HepG2 (cell line): ENCODE data around the gene TENM3. TPM values are rescaled to one million over a fixed set of nuclear protein-coding genes. Genes with fewer than 3 reads are reported as not detected.

Experiments used
- ATAC-seq: fragments of 200-7000 bp; cut with Tn5 transposase; 3 replicates; pipeline ENCODE4 v1.9.1; 2020; ENCODE audit warnings: mild to moderate bottlenecking, moderate library complexity
- BruUV-seq: library from RNA; stranded (reverse); fragments of 400-500 nt; replicated peaks from 2 replicates; lab custom pipeline; 2021; lab: Mats Ljungman, UMichigan
- CTCF ChIA-PET: fragments of 300-600 bp; formaldehyde crosslinking; extraction: SDS; loops from one replicate; lab custom pipeline; 2021; ENCODE audit warnings: low total read pairs, inconsistent platforms, low intra/inter-chr PET ratio; lab: Yijun Ruan, JAX
- POLR2A ChIA-PET: fragments of 350-600 bp; sonication (Branson Sonifier 250); formaldehyde crosslinking; loops from one replicate; lab custom pipeline; 2020; ENCODE audit warnings: antibody characterized with exemption, inconsistent platforms; lab: Yijun Ruan, JAX
- DNase-seq: peaks from one replicate; pipeline ENCODE4 v3.0.0-alpha.2; 2015; ENCODE audit warnings: low spot score
- FAIRE-seq: peaks from 3 replicates; lab custom pipeline; 2011; peaks lifted over from hg19 to GRCh38; lab: Jason Lieb, UNC
- H2AFZ ChIP-seq: one replicate; pipeline ENCODE4 v1.6.1; 2011; ENCODE audit warnings: low read length, inconsistent platforms
- H3K27ac ChIP-seq: fragments of 300-600 bp; 3 replicates; pipeline ENCODE4 v1.8.0; 2011; ENCODE audit warnings: mixed run types, mild to moderate bottlenecking, mixed read lengths, low read length, inconsistent platforms; ENCODE audit not compliant: insufficient read depth; ENCODE audit errors: extremely low read length
- H3K27me3 ChIP-seq, 2 experiments: fragments of 200-600 bp in 1 of 2; 2 replicates in 1 of 2; 3 replicates in 1 of 2; pipeline versions ENCODE4 v1.6.0 to v1.8.0; 2011; ENCODE audit warnings: low read length in 2 of 2, mild to moderate bottlenecking in 2 of 2, moderate library complexity in 2 of 2, inconsistent platforms in 1 of 2; ENCODE audit not compliant: insufficient read depth in 2 of 2, control insufficient read depth in 1 of 2
- H3K36me3 ChIP-seq, 2 experiments: fragments of 200-600 bp in 1 of 2; replicated peaks in 1 of 2; 2 replicates in 1 of 2; 3 replicates in 1 of 2; pipeline versions ENCODE4 v1.5.1 to v1.8.0; 2011; ENCODE audit warnings: low read length in 2 of 2, inconsistent platforms in 1 of 2; ENCODE audit not compliant: insufficient read depth in 2 of 2, control insufficient read depth in 1 of 2
- H3K4me1 ChIP-seq: 2 replicates; pipeline ENCODE4 v1.5.1; 2012; ENCODE audit warnings: low read length, inconsistent platforms; ENCODE audit not compliant: insufficient read depth
- H3K4me2 ChIP-seq: 2 replicates; pipeline ENCODE4 v1.6.0; 2011; ENCODE audit warnings: low read depth, low read length, inconsistent platforms
- H3K4me3 ChIP-seq, 3 experiments: fragments of 200-600 bp in 1 of 3; sonication (generic), shearing (Covaris generic) in 1 of 3; replicated peaks in 1 of 3; 2 replicates each; pipeline ENCODE4 v1.5.1; 2011 to 2016; ENCODE audit warnings: low read length in 3 of 3, inconsistent platforms in 2 of 3, low read depth in 2 of 3, mild to moderate bottlenecking in 2 of 3, control low read depth in 1 of 3, mixed read lengths in 1 of 3; ENCODE audit not compliant: insufficient read depth in 1 of 3
- H3K79me2 ChIP-seq: one replicate; pipeline ENCODE4 v1.6.1; 2011; ENCODE audit warnings: low read length, inconsistent platforms; ENCODE audit not compliant: insufficient read depth
- H3K9ac ChIP-seq: 2 replicates; pipeline ENCODE4 v1.6.0; 2011; ENCODE audit warnings: mild to moderate bottlenecking, low read depth, low read length, inconsistent platforms; ENCODE audit not compliant: insufficient read depth
- H3K9me3 ChIP-seq: 2 replicates; pipeline ENCODE4 v1.5.1; 2012; ENCODE audit warnings: mild to moderate bottlenecking, low read length
- H4K20me1 ChIP-seq: 2 replicates; pipeline ENCODE4 v1.6.0; 2011; ENCODE audit warnings: inconsistent platforms, mild to moderate bottlenecking, low read length, moderate library complexity; ENCODE audit not compliant: insufficient read depth
- CREM ChIP-seq, 2 experiments: sonication (generic) in 1 of 2; formaldehyde crosslinking in 1 of 2; IDR thresholded peaks; 2 replicates each; pipeline versions ENCODE4 v1.4.0 to v1.6.1; 2016 to 2020; ENCODE audit warnings: antibody characterized with exemption in 1 of 2, mild to moderate bottlenecking in 1 of 2, missing genetic modification reagents in 1 of 2
- HNRNPL ChIP-seq: fragments of 200-400 bp; formaldehyde crosslinking; IDR thresholded peaks from 2 replicates; pipeline ENCODE4 v1.6.1; 2017; ENCODE audit warnings: mild to moderate bottlenecking, low read depth, low read length
- KMT2A ChIP-seq: sonication (generic); formaldehyde crosslinking; IDR thresholded peaks from 2 replicates; pipeline ENCODE4 v1.4.0; 2020; ENCODE audit warnings: missing genetic modification reagents
- MTF1 ChIP-seq: sonication (generic); formaldehyde crosslinking; IDR thresholded peaks from 2 replicates; pipeline ENCODE4 v1.5.0; 2020; ENCODE audit warnings: missing genetic modification reagents
- NONO ChIP-seq, 2 experiments: fragments of 450-650 bp in 1 of 2; sonication (generic) in 1 of 2; formaldehyde crosslinking in 1 of 2; IDR thresholded peaks in 1 of 2; conservative IDR thresholded peaks in 1 of 2; 2 replicates each; pipeline versions ENCODE4 v1.6.1 to v1.8.0; 2017 to 2022; ENCODE audit warnings: mild to moderate bottlenecking in 1 of 2, missing genetic modification reagents in 1 of 2, moderate library complexity in 1 of 2
- NR3C1 ChIP-seq: sonication (generic); formaldehyde crosslinking; IDR thresholded peaks from 2 replicates; pipeline ENCODE4 v1.4.0; 2020; ENCODE audit warnings: missing genetic modification reagents
- PAF1 ChIP-seq: IDR thresholded peaks from 2 replicates; pipeline ENCODE4 v1.6.1; 2016; ENCODE audit warnings: missing genetic modification reagents, missing compliant biosample characterization
- POGZ ChIP-seq: sonication (generic); formaldehyde crosslinking; IDR thresholded peaks from 2 replicates; pipeline ENCODE4 v1.4.0; 2020; ENCODE audit warnings: mild to moderate bottlenecking, missing genetic modification reagents
- SMC3 ChIP-seq: IDR thresholded peaks from 2 replicates; pipeline ENCODE4 v1.6.1; 2011; ENCODE audit warnings: low read length, improper control_type of control experiment
- ZFP41 ChIP-seq: sonication (generic); formaldehyde crosslinking; IDR thresholded peaks from 2 replicates; pipeline ENCODE4 v1.4.0; 2020; ENCODE audit warnings: mild to moderate bottlenecking, missing genetic modification reagents, borderline replicate concordance
- ZNF121 ChIP-seq: sonication (generic); formaldehyde crosslinking; IDR thresholded peaks from 2 replicates; pipeline ENCODE4 v1.5.0; 2020; ENCODE audit warnings: mild to moderate bottlenecking, missing genetic modification reagents
- ZNF570 ChIP-seq: sonication (generic); formaldehyde crosslinking; IDR thresholded peaks from 2 replicates; pipeline ENCODE4 v1.4.0; 2020; ENCODE audit warnings: mild to moderate bottlenecking, missing genetic modification reagents, borderline replicate concordance
- WGBS: methylation state at CpG from one replicate; pipeline ENCODE4 v1.1.6; 2017; ENCODE audit warnings: low lambda C conversion rate; 5-methylcytosine and 5-hydroxymethylcytosine counted together
- in situ Hi-C: cut with HindIII; loops from 2 replicates; pipeline ENCODE4 v1.10.0; 2017; ENCODE audit warnings: low pct_unique_long_range_greater_than_20kb; ENCODE audit not compliant: extremely low pct_ligation_motif_present
- intact Hi-C: fragments of 100-400 bp; cut with micrococcal nuclease; formaldehyde crosslinking; loops from one replicate; pipeline ENCODE4 v1.10.0; 2022; ENCODE audit not compliant: unreplicated experiment
- polyA plus RNA-seq, 8 experiments: library from polyadenylated mRNA; depleted of rRNA in 3 of 8; stranded (reverse) in 7 of 8; unstranded in 1 of 8; fragments of >200 nt; fragmentation: Illumina TruSeq in 4 of 8; extraction: Trizol in 4 of 8; gene quantifications; 2 replicates each; pipeline versions ENCODE4 v1.2.1 to v1.2.3, GENCODE V29; 2011 to 2016; ENCODE audit warnings: low read depth in 4 of 8, missing spikeins in 1 of 8, mixed read lengths in 1 of 8; ENCODE audit not compliant: insufficient read depth in 1 of 8
- total RNA-seq, 5 experiments: library from RNA; depleted of rRNA; stranded (reverse); fragments of >200 nt; fragmentation: Illumina TruSeq; extraction: Trizol; gene quantifications; 2 replicates each; pipeline ENCODE4 v1.2.3, GENCODE V29; 2016; ENCODE audit warnings: low read depth in 1 of 5
- TF ChIP-seq, protein P1 (sequence below): sonication (generic); formaldehyde crosslinking; conservative IDR thresholded peaks from 2 replicates; pipeline ENCODE4 v1.4.0; 2020; ENCODE audit warnings: missing genetic modification reagents
- TF ChIP-seq, protein P2 (sequence below): sonication (generic); formaldehyde crosslinking; IDR thresholded peaks from 2 replicates; pipeline ENCODE4 v1.4.0; 2020; ENCODE audit warnings: missing genetic modification reagents

The TENM3 gene
- total and polyA plus RNA-seq, 2 of the 13 experiments (the other 11 are each of a cell fraction or from before 2014, with no cell fraction given) = 0.04 TPM; not detected in 1

DNA sequence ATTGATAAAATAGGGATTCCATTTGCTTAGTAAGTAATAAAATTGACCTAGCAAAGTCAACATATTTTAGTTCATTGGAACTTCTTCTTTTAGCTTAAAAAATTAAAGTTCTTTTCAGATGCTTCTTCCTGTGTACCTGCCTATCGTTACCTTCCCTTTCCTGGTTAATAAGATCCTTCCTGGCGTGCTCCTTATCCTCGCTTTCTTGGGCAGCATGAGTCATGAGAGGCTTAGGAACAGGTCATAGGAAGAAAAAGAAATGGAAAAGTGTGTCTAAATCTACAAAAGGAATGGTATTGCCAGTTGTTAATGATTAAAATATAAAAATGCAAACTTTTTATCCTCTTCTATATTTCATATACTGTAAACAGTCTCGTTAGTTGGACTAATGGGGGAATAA is 503.7 kb downstream of the TENM3 start:
- no TSS peak for BruUV-seq
- Histone ChIP-seq H3K4me2 (no peak overlapping the region), H3K9me3 (peaks cover 5% of the 10 kb centered on the region; the same call in 1 of the 2 replicates), H3K4me1 (no peaks in the 10 kb centered on the region), H3K27ac (no peak overlapping the region)
- ChIA-PET POLR2A (no interaction called here), CTCF (no interaction called here)
- TF ChIP-seq, protein P1, sequence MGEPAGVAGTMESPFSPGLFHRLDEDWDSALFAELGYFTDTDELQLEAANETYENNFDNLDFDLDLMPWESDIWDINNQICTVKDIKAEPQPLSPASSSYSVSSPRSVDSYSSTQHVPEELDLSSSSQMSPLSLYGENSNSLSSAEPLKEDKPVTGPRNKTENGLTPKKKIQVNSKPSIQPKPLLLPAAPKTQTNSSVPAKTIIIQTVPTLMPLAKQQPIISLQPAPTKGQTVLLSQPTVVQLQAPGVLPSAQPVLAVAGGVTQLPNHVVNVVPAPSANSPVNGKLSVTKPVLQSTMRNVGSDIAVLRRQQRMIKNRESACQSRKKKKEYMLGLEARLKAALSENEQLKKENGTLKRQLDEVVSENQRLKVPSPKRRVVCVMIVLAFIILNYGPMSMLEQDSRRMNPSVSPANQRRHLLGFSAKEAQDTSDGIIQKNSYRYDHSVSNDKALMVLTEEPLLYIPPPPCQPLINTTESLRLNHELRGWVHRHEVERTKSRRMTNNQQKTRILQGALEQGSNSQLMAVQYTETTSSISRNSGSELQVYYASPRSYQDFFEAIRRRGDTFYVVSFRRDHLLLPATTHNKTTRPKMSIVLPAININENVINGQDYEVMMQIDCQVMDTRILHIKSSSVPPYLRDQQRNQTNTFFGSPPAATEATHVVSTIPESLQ (CRISPR knock-in tag) = no peak
- TF ChIP-seq NONO (IDR thresholded peaks at IDR 0.05) = no peak
- TF ChIP-seq NONO (CRISPR knock-in tag; conservative IDR thresholded peaks at IDR 0.05) = no peak
- TF ChIP-seq SMC3 = no peak
- TF ChIP-seq, protein P2, sequence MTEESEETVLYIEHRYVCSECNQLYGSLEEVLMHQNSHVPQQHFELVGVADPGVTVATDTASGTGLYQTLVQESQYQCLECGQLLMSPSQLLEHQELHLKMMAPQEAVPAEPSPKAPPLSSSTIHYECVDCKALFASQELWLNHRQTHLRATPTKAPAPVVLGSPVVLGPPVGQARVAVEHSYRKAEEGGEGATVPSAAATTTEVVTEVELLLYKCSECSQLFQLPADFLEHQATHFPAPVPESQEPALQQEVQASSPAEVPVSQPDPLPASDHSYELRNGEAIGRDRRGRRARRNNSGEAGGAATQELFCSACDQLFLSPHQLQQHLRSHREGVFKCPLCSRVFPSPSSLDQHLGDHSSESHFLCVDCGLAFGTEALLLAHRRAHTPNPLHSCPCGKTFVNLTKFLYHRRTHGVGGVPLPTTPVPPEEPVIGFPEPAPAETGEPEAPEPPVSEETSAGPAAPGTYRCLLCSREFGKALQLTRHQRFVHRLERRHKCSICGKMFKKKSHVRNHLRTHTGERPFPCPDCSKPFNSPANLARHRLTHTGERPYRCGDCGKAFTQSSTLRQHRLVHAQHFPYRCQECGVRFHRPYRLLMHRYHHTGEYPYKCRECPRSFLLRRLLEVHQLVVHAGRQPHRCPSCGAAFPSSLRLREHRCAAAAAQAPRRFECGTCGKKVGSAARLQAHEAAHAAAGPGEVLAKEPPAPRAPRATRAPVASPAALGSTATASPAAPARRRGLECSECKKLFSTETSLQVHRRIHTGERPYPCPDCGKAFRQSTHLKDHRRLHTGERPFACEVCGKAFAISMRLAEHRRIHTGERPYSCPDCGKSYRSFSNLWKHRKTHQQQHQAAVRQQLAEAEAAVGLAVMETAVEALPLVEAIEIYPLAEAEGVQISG (CRISPR knock-in tag) = no peak
- no peak for TF ChIP-seq CREM (IDR thresholded peaks at IDR 0.05)
- no peak for TF ChIP-seq CREM (CRISPR knock-in tag; IDR thresholded peaks at IDR 0.05)
- no peak for TF ChIP-seq NR3C1 (CRISPR knock-in tag)
- no peak for TF ChIP-seq ZFP41 (CRISPR knock-in tag)
- TF ChIP-seq POGZ = no peak
- no peak for TF ChIP-seq ZNF121 (CRISPR knock-in tag)
- TF ChIP-seq PAF1 = no peak
- no peak for TF ChIP-seq ZNF570 (CRISPR knock-in tag)
- TF ChIP-seq KMT2A = no peak
- TF ChIP-seq HNRNPL = no peak
- no peak for TF ChIP-seq MTF1 (CRISPR knock-in tag)
- TF ChIP-seq, all 625 proteins: peak for 0
- Histone ChIP-seq H3K27me3 (no peaks in the 10 kb centered on the region), H3K36me3 (no peaks in the 10 kb centered on the region), H3K9ac (no peak overlapping the region), H3K4me3 (no peak overlapping the region), H2AFZ (no peak overlapping the region), H3K79me2 (no peaks in the 10 kb centered on the region), H4K20me1 (no peaks in the 10 kb centered on the region)
- in situ Hi-C loops (no loop called here), intact Hi-C loops (no loop called here)
- ATAC-seq (no peak), DNase-seq (no peak), FAIRE-seq (no peak)
- whole genome bisulfite sequencing = 18% methylated on average over 4 of the region's 4 CpGs
